CD4-positive, alpha-beta T cell treated with Interleukin-21 for 1 hour (primary cell): Measurements from ENCODE around the gene FHIT.

Experiments used
- DNase-seq: peaks from one replicate; pipeline ENCODE4 v3.0.0-alpha.2; 2020

The FHIT gene

GRCh38 chr3:60250810-60251209 lies 1000.4 kb downstream of the FHIT start:
- DNase-seq, result no peak

GRCh38 chr3:60250206-60250605 lies 1001.0 kb downstream of the FHIT start:
- no peak for DNase-seq

GRCh38 chr3:60246361-60246760 lies 1004.9 kb downstream of the FHIT start:
- DNase-seq, result no peak

- no peak for DNase-seq
These were observed 1007.8 kb downstream of the FHIT start for GRCh38 chr3:60243456-60243855.

- no peak for DNase-seq
These were observed 1010.8 kb downstream of the FHIT start for GRCh38 chr3:60240492-60240891.

GRCh38 chr3:60238550-60238949 lies 1012.7 kb downstream of the FHIT start:
- DNase-seq, result no peak

GRCh38 chr3:60229502-60229901 lies 1021.8 kb downstream of the FHIT start:
- DNase-seq, result no peak

- no peak for DNase-seq
These were observed 1022.4 kb downstream of the FHIT start for GRCh38 chr3:60228823-60229222.

GRCh38 chr3:60226912-60227311 lies 1024.3 kb downstream of the FHIT start:
- no peak for DNase-seq

- DNase-seq, result no peak
These were observed 1025.4 kb downstream of the FHIT start for GRCh38 chr3:60225848-60226247.

GRCh38 chr3:60220768-60221167 lies 1030.5 kb downstream of the FHIT start:
- no peak for DNase-seq

GRCh38 chr3:60219501-60219900 lies 1031.8 kb downstream of the FHIT start:
- no peak for DNase-seq

- DNase-seq, result no peak
These were observed 1033.9 kb downstream of the FHIT start for GRCh38 chr3:60217156-60217911.

- no peak for DNase-seq
These were observed 1034.7 kb downstream of the FHIT start for GRCh38 chr3:60216462-60217075.

GRCh38 chr3:60215946-60216345 lies 1035.3 kb downstream of the FHIT start:
- DNase-seq, result no peak

GRCh38 chr3:60207905-60208304 lies 1043.3 kb downstream of the FHIT start:
- no peak for DNase-seq

GRCh38 chr3:60206206-60206605 lies 1045.0 kb downstream of the FHIT start:
- no peak for DNase-seq

GRCh38 chr3:60202052-60202726 lies 1049.1 kb downstream of the FHIT start:
- DNase-seq, result no peak

- DNase-seq, result no peak
These were observed 1051.9 kb downstream of the FHIT start for GRCh38 chr3:60199306-60199705.

GRCh38 chr3:60198179-60198720 lies 1053.0 kb downstream of the FHIT start:
- no peak for DNase-seq

- DNase-seq, result no peak
These were observed 1058.7 kb downstream of the FHIT start for GRCh38 chr3:60192297-60193114.

- DNase-seq, result no peak
These were observed 1061.2 kb downstream of the FHIT start for GRCh38 chr3:60190073-60190472.

- no peak for DNase-seq
These were observed 1061.9 kb downstream of the FHIT start for GRCh38 chr3:60189304-60189703.
